Ammon's horn (tissue), 1 donor: ENCODE measurements around the gene THRB.

ENCODE experiments used
- DNase-seq: peaks from one replicate; pipeline ENCODE4 v3.0.0-alpha.2; 2016; ENCODE audit warnings: low spot score

THRB gene

GRCh38 chr3:24349367-24350019, 145.2 kb downstream of the THRB start:
- no peak for DNase-seq

GRCh38 chr3:24348348-24348747, 146.3 kb downstream of the THRB start:
- no peak for DNase-seq

GRCh38 chr3:24344784-24345439, 149.7 kb downstream of the THRB start:
- no peak for DNase-seq

- DNase-seq = no peak
Observed at GRCh38 chr3:24343084-24343783, 151.4 kb downstream of the THRB start.

- DNase-seq = no peak
Observed at GRCh38 chr3:24342275-24342674, 152.4 kb downstream of the THRB start.

GRCh38 chr3:24341668-24342067, 153.0 kb downstream of the THRB start:
- DNase-seq = no peak

- DNase-seq = no peak
Observed at GRCh38 chr3:24340966-24341365, 153.7 kb downstream of the THRB start.

GRCh38 chr3:24340161-24340560, 154.5 kb downstream of the THRB start:
- no peak for DNase-seq

- DNase-seq = no peak
Observed at GRCh38 chr3:24339266-24339825, 155.3 kb downstream of the THRB start.

GRCh38 chr3:24338409-24339130, 156.1 kb downstream of the THRB start:
- DNase-seq = no peak

GRCh38 chr3:24336101-24336500, 158.5 kb downstream of the THRB start:
- DNase-seq = peak; percentile 79

- DNase-seq = no peak
Observed at GRCh38 chr3:24332092-24332491, 162.6 kb downstream of the THRB start.

GRCh38 chr3:24323272-24323671, 171.4 kb downstream of the THRB start:
- DNase-seq = no peak

GRCh38 chr3:24320601-24321000, 174.0 kb downstream of the THRB start:
- DNase-seq = no peak

- no peak for DNase-seq
Observed at GRCh38 chr3:24318677-24319287, 175.9 kb downstream of the THRB start.

GRCh38 chr3:24316887-24317383, 177.7 kb downstream of the THRB start:
- no peak for DNase-seq

- DNase-seq = no peak
Observed at GRCh38 chr3:24315971-24316370, 178.7 kb downstream of the THRB start.

GRCh38 chr3:24315356-24315755, 179.3 kb downstream of the THRB start:
- DNase-seq = no peak

GRCh38 chr3:24311881-24312280, 182.8 kb downstream of the THRB start:
- no peak for DNase-seq

- no peak for DNase-seq
Observed at GRCh38 chr3:24310887-24311286, 183.8 kb downstream of the THRB start.

- no peak for DNase-seq
Observed at GRCh38 chr3:24306518-24306917, 188.1 kb downstream of the THRB start.
